SH-SY5Y (cell line): ENCODE results near the gene SEC11A.

Experiments used
- GATA2 ChIP-seq: IDR thresholded peaks from 2 replicates; pipeline ENCODE4 v1.6.1; 2011; ENCODE audit warnings: mild to moderate bottlenecking, low read depth, low read length
- GATA3 ChIP-seq: IDR thresholded peaks from 2 replicates; pipeline ENCODE4 v1.6.1; 2011; ENCODE audit warnings: low read depth, mild to moderate bottlenecking, low read length, moderate library complexity

DNA sequence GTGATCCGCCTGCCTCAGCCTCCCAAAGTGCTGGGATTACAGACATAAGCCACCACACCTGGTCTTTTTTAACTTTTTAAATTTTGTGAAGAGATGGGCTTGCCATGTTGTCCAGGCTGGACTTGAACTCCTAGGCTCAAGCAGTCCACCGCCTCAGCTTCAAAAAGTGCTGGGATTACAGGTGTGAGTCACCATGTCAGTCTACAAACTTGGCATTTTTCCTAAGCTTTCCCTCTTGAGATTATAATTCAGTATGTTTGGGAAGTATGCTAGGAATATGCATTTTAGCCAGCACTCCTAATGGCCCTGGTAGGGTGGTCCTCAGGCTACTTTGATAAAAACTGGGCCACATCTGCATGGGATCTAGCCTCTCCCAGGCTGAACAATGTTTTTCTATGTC, 66.2 kb downstream of the SEC11A start:
- TF ChIP-seq GATA3, result no peak
- no peak for TF ChIP-seq GATA2
